Karpas-422 (cell line): ENCODE results near the gene MLLT3. TPM values are rescaled to one million over a fixed set of nuclear protein-coding genes. Genes with fewer than 3 reads are reported as not detected.

Source experiments
- DNase-seq: peaks from one replicate; pipeline ENCODE4 v3.0.0-alpha.2; 2015
- H2AFZ ChIP-seq: fragments of 200-600 bp; sonication (generic); 2 replicates; pipeline ENCODE4 v1.6.1; 2014; ENCODE audit warnings: antibody characterized with exemption, low read length, mixed read lengths
- H3K27ac ChIP-seq: fragments of 200-600 bp; sonication (generic); 2 replicates; pipeline ENCODE4 v1.5.1; 2014; ENCODE audit warnings: mild to moderate bottlenecking, low read length, moderate library complexity
- H3K27me3 ChIP-seq: fragments of 200-600 bp; sonication (generic); 2 replicates; pipeline ENCODE4 v1.6.1; 2014; ENCODE audit warnings: low read length, mixed read lengths
- H3K36me3 ChIP-seq: fragments of 200-600 bp; sonication (generic); 2 replicates; pipeline ENCODE4 v1.6.1; 2014; ENCODE audit warnings: low read length, mixed read lengths; ENCODE audit not compliant: insufficient read depth
- H3K4me1 ChIP-seq: fragments of 200-600 bp; sonication (generic); 2 replicates; pipeline ENCODE4 v1.6.1; 2014; ENCODE audit warnings: mild to moderate bottlenecking, low read length, mixed read lengths
- H3K4me2 ChIP-seq: fragments of 200-600 bp; sonication (generic); 2 replicates; pipeline ENCODE4 v1.6.1; 2014; ENCODE audit warnings: low read length, low read depth, mild to moderate bottlenecking; ENCODE audit not compliant: poor library complexity, severe bottlenecking
- H3K4me3 ChIP-seq: fragments of 200-600 bp; sonication (generic); 2 replicates; pipeline ENCODE4 v1.5.1; 2014; ENCODE audit warnings: mild to moderate bottlenecking, antibody characterized with exemption, low read length, mixed read lengths
- H3K79me2 ChIP-seq: fragments of 200-600 bp; sonication (generic); 2 replicates; pipeline ENCODE4 v1.6.1; 2014; ENCODE audit warnings: mild to moderate bottlenecking, low read length, mixed read lengths
- H3K9ac ChIP-seq: fragments of 200-600 bp; sonication (generic); 2 replicates; pipeline ENCODE4 v1.6.0; 2014; ENCODE audit warnings: low read length
- H3K9me2 ChIP-seq: fragments of 200-600 bp; sonication (generic), shearing (Covaris generic); replicated peaks from 2 replicates; pipeline ENCODE4 v1.6.0; 2014; ENCODE audit warnings: mild to moderate bottlenecking, low read length, moderate library complexity; ENCODE audit not compliant: insufficient read depth
- H3K9me3 ChIP-seq: fragments of 300-700, 200-600 bp; sonication (generic); 2 replicates; pipeline ENCODE4 v1.6.1; 2014; ENCODE audit warnings: low read length, mixed read lengths
- H4K20me1 ChIP-seq: fragments of 200-600 bp; sonication (generic); 2 replicates; pipeline ENCODE4 v1.6.1; 2014; ENCODE audit warnings: mild to moderate bottlenecking, antibody characterized with exemption, low read length, low read depth; ENCODE audit not compliant: insufficient read depth
- total RNA-seq: library from RNA; depleted of rRNA; stranded (reverse); fragments of >200 nt; shearing (Covaris generic); gene quantifications from 2 replicates; pipeline ENCODE4 v1.2.3, GENCODE V29; 2014; ENCODE audit warnings: low replicate concordance

The MLLT3 gene
- total RNA-seq, 1 experiment from 2014 or later, result 5.8 TPM

DNA sequence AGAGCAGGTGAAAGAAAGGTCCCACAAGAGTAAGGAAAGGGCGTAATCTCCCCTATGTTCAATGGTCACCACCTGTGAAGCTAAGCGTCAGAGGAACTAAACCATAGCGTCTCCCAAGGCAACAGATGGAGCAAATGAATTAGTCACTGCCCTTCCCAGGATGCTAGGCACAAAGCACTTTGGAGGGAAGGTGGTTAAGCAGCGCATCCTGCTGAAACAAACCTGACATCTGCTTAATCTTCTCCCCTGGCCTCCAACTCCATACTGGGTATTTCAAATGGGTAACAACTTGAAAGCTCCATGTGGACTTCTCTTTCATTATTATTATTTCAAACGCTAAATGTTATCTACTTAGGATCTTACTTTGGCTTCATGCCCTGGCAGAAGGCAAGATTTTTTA is 227.3 kb downstream of the MLLT3 start:
- Histone ChIP-seq H3K4me1 (no peaks in the 10 kb centered on the region), H3K27ac (no peak overlapping the region), H3K9me2 (no peaks in the 10 kb centered on the region), H3K9me3 (no peaks in the 10 kb centered on the region), H2AFZ (no peak overlapping the region), H3K4me2 (no peak overlapping the region), H3K27me3 (no peaks in the 10 kb centered on the region), H3K4me3 (no peak overlapping the region), H3K9ac (no peak overlapping the region), H3K36me3 (no peaks in the 10 kb centered on the region), H4K20me1 (0 out of 2 replicates have a peak, but pooled peaks cover 6% of the 10 kb centered on the region), H3K79me2 (no peaks in the 10 kb centered on the region)
- no peak for DNase-seq

DNA sequence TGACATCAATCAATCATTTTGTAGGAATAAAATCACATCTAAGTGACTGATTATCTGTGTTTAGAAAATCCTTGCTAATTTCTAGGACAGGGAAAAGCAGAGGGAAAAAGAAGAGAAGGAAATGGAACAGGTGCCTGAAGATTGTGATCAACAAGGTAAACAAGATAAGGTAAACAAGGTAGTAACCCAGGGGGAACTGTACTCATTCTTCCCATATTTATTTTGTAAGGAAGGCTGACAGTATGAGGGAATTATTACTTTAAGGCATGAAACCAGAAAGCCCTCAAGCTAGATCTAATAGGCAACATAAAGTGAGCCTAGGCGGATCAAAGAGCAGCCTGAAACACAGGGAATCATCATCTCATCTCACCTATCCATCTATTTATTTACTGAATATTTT is 231.1 kb downstream of the MLLT3 start:
- Histone ChIP-seq H2AFZ (no peak overlapping the region), H3K4me1 (no peaks in the 10 kb centered on the region), H3K27ac (no peak overlapping the region), H3K79me2 (no peaks in the 10 kb centered on the region), H3K27me3 (no peaks in the 10 kb centered on the region), H3K4me2 (no peak overlapping the region), H3K9me3 (no peaks in the 10 kb centered on the region), H3K4me3 (no peak overlapping the region), H3K9ac (no peak overlapping the region), H3K36me3 (no peaks in the 10 kb centered on the region), H4K20me1 (0 out of 2 replicates have a peak, but pooled peaks cover 3% of the 10 kb centered on the region), H3K9me2 (no peaks in the 10 kb centered on the region)
- no peak for DNase-seq

DNA sequence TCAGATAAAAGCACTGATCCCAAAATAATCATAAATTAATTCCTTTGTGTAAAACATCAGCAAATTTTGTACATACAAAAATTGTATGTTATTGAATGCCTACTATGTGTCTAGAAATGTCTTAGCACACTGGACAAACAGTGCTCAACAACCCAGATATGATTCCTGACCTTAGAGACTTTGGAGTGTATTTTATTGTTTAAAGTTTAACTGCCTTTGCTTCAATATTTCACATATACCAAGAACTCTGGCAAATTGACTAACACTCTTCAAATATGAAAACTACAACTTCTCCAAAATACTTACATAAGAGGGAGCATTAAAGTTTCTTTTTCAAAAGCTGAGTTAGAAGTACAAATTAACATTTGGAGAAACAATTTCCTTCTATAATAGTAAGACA is 231.9 kb downstream of the MLLT3 start:
- H3K4me3 ChIP-seq, result no peak overlapping the region
- H3K4me2 ChIP-seq, result no peak overlapping the region
- no peak overlapping the region for H3K9ac ChIP-seq
- H3K27ac ChIP-seq, result no peak overlapping the region
- no peaks in the 10 kb centered on the region for H3K79me2 ChIP-seq
- DNase-seq, result no peak
- no peaks in the 10 kb centered on the region for H3K4me1 ChIP-seq
- H2AFZ ChIP-seq, result no peak overlapping the region
- no peaks in the 10 kb centered on the region for H3K27me3 ChIP-seq
- no peaks in the 10 kb centered on the region for H3K36me3 ChIP-seq
- no peaks in the 10 kb centered on the region for H4K20me1 ChIP-seq
- no peaks in the 10 kb centered on the region for H3K9me3 ChIP-seq
- H3K9me2 ChIP-seq, result no peaks in the 10 kb centered on the region

DNA sequence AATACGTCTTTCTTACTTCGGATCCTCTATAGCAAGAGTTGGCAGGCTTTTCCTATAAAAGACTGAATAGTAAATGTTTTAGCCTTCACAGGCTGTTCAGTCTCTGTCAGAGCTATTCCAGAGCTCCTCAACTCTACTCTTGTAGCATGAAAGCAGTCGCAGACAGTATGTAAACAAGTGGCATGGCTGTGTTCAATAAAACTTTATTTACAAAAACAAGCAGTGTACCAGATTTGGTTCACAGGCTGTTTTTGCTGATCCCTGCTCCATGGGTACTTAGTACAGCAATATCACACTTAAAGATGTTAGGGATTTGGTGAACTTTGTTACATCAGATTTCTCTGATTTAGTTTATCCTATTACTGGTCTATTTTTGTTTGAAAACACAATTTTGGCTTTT is 235.2 kb downstream of the MLLT3 start:
- Histone ChIP-seq H2AFZ (no peak overlapping the region), H3K4me1 (no peaks in the 10 kb centered on the region), H3K9me2 (no peaks in the 10 kb centered on the region), H3K27me3 (no peaks in the 10 kb centered on the region), H4K20me1 (no peaks in the 10 kb centered on the region), H3K27ac (no peak overlapping the region), H3K9me3 (no peaks in the 10 kb centered on the region), H3K4me3 (no peak overlapping the region), H3K36me3 (no peaks in the 10 kb centered on the region), H3K4me2 (no peak overlapping the region), H3K9ac (no peak overlapping the region), H3K79me2 (no peaks in the 10 kb centered on the region)
- no peak for DNase-seq

DNA sequence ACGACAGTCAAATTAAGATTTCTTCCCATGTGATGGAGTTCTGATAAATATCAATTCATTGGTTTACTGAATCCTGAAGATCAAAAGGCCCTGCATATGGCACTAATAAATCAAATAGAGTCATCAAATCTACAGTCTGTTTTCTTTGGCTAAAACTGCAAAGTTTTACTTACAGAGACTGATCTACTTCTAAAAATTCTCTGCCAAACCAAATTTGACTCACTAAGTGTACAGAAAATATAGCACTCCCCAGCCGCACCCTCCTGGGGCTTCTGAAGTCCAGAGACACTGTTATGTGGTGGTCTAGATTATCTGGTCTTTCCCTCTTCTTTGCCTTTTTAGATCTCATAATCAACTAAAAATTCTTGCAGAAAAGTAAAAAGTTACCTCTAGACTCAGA is 237.7 kb downstream of the MLLT3 start:
- H3K36me3 ChIP-seq, result no peaks in the 10 kb centered on the region
- H3K79me2 ChIP-seq, result no peaks in the 10 kb centered on the region
- DNase-seq, result no peak
- H3K9me2 ChIP-seq, result no peaks in the 10 kb centered on the region
- H2AFZ ChIP-seq, result no peak overlapping the region
- no peaks in the 10 kb centered on the region for H3K9me3 ChIP-seq
- H3K9ac ChIP-seq, result no peak overlapping the region
- H4K20me1 ChIP-seq, result 0 out of 2 replicates have a peak, but pooled peaks cover 9% of the 10 kb centered on the region
- no peak overlapping the region for H3K4me3 ChIP-seq
- H3K4me2 ChIP-seq, result no peak overlapping the region
- H3K4me1 ChIP-seq, result no peaks in the 10 kb centered on the region
- H3K27ac ChIP-seq, result no peak overlapping the region
- no peaks in the 10 kb centered on the region for H3K27me3 ChIP-seq

DNA sequence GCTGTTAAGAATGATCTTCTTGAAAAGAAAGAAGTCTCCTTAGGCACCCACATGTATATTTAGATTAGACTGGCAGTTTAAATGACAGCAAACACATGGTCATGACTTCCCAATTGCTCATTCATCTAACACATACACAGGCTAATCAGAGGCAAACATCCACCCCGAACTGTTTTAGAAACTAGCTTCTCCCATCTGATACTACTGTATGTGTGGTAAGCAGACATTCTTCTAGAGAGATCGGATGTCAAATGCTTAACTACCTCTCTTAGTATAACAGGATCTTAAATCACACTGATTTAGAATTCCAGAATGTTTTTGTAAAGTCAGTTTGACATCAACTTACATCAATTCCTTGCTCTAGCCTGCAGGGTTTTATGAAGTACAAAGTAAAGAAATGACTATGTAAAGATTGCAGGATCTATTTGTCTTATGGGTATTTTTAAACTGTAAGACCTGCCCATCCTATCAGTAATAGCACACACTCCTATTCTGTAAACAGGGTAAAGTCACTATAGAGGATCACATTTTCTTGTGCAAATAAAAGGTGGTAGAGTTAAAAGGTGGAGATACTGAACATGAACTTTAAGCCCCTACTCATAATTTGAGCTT is 239.7 kb downstream of the MLLT3 start:
- Histone ChIP-seq H2AFZ (no peak overlapping the region), H3K9me2 (no peaks in the 10 kb centered on the region), H4K20me1 (0 out of 2 replicates have a peak, but pooled peaks cover 9% of the 10 kb centered on the region), H3K9ac (no peak overlapping the region), H3K4me1 (no peaks in the 10 kb centered on the region), H3K27ac (no peak overlapping the region), H3K79me2 (no peaks in the 10 kb centered on the region), H3K27me3 (no peaks in the 10 kb centered on the region), H3K36me3 (no peaks in the 10 kb centered on the region), H3K4me2 (no peak overlapping the region), H3K9me3 (no peaks in the 10 kb centered on the region), H3K4me3 (no peak overlapping the region)
- no peak for DNase-seq

DNA sequence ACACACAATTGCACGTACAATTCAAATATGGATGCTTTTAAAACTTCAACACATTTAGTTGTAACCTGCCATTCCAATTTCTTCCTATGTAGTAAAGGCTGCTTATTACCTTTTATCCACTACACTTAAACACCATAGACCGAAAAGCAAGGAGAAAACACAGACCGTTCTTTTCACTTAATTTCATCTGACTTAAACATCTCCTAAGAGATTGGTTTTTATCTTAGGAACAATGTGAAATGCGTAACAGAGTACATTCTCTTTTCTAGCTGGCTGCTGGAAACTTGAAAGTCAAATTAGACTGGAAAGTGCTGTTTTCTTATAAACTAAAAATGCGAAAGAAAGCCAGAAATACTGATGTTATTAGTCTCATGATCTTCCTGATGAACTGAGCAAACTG is 241.8 kb downstream of the MLLT3 start:
- Histone ChIP-seq H3K4me1 (no peaks in the 10 kb centered on the region), H3K27ac (no peak overlapping the region), H3K9me2 (no peaks in the 10 kb centered on the region), H3K4me2 (no peak overlapping the region), H4K20me1 (0 out of 2 replicates have a peak, but pooled peaks cover 9% of the 10 kb centered on the region), H3K4me3 (no peak overlapping the region), H3K36me3 (no peaks in the 10 kb centered on the region), H3K9me3 (no peaks in the 10 kb centered on the region), H2AFZ (no peak overlapping the region), H3K79me2 (no peaks in the 10 kb centered on the region), H3K9ac (no peak overlapping the region), H3K27me3 (no peaks in the 10 kb centered on the region)
- DNase-seq, result no peak

DNA sequence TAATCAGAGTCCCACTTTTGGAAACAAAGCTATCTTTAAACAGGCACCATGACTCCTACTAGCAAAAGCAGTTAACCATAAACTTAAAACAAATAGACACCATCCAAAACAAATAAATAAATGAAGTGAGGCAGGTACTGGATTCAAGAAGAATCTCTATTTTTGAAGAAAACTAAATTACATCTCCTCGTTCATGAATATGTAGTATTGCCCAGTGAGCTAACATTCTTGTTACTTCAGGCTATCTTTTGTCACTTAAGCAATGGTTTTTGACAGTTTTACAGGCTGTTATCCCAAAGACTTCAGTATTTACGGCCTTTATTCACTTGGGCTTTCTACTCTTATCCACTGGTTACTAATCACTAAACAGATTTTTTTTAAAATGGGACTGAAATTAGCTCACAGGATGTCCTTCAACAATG is 242.5 kb downstream of the MLLT3 start:
- Histone ChIP-seq H3K4me3 (no peak overlapping the region), H3K9me3 (no peaks in the 10 kb centered on the region), H3K9me2 (no peaks in the 10 kb centered on the region), H3K4me2 (no peak overlapping the region), H3K9ac (no peak overlapping the region), H3K4me1 (no peaks in the 10 kb centered on the region), H2AFZ (no peak overlapping the region), H3K79me2 (no peaks in the 10 kb centered on the region), H3K27me3 (no peaks in the 10 kb centered on the region), H4K20me1 (0 out of 2 replicates have a peak, but pooled peaks cover 9% of the 10 kb centered on the region), H3K27ac (no peak overlapping the region), H3K36me3 (no peaks in the 10 kb centered on the region)
- DNase-seq, result no peak
